ENCODE results near the gene LY9. TPM values are rescaled to one million over a fixed set of nuclear protein-coding genes. Genes with fewer than 3 reads are reported as not detected.

Gene LY9
- total RNA-seq, 2 donors from 2014 or later = 7.6 to 19.0 TPM

GRCh38 chr1:160799641-160800040, 3.7 kb downstream of the LY9 start:
- H3K4me1 Mint-ChIP-seq (ENCODE audit: low read depth) = peaks cover 92% of the 10 kb centered on the region
- H3K36me3 Mint-ChIP-seq (ENCODE audit: insufficient read depth in 2 of 2) = peaks cover 0 to 12% of the 10 kb centered on the region in 2 donors
- DNase-seq (no peak), ATAC-seq (replicated peaks in 1 of 2) (no peak)
- no peaks in the 10 kb centered on the region for H3K27me3 Mint-ChIP-seq (ENCODE audit: low read depth)
- H3K27ac Mint-ChIP-seq = peak overlapping the region; percentile 88
- peaks cover 0 to 2% of the 10 kb centered on the region in 2 donors for H3K9me3 Mint-ChIP-seq
- H3K4me3 Mint-ChIP-seq = peak overlapping the region; percentile 88 to 93

GRCh38 chr1:160800142-160800541, 4.2 kb downstream of the LY9 start:
- H3K4me3 Mint-ChIP-seq = peak overlapping the region; percentile 88 to 93
- peaks cover 92% of the 10 kb centered on the region for H3K4me1 Mint-ChIP-seq (ENCODE audit: low read depth)
- ATAC-seq (replicated peaks in 1 of 2) (peak in 1 of 2 donors; percentile 10), DNase-seq (peak; percentile 35 to 44)
- H3K27me3 Mint-ChIP-seq (ENCODE audit: low read depth) = no peaks in the 10 kb centered on the region
- H3K9me3 Mint-ChIP-seq = peaks cover 0 to 2% of the 10 kb centered on the region in 2 donors
- H3K27ac Mint-ChIP-seq = peak overlapping the region; percentile 21
- peaks cover 0 to 15% of the 10 kb centered on the region in 2 donors for H3K36me3 Mint-ChIP-seq (ENCODE audit: insufficient read depth in 2 of 2)

GRCh38 chr1:160800645-160801408, 4.9 kb downstream of the LY9 start:
- H3K27me3 Mint-ChIP-seq (ENCODE audit: low read depth) = no peaks in the 10 kb centered on the region
- ATAC-seq (replicated peaks in 1 of 2) = no peak
- H3K27ac Mint-ChIP-seq = peak overlapping the region; percentile 33
- H3K4me3 Mint-ChIP-seq = peak overlapping the region; percentile 86 to 88
- DNase-seq = peak in 1 of 2 donors; percentile 19
- H3K36me3 Mint-ChIP-seq (ENCODE audit: insufficient read depth in 2 of 2) = peaks cover 3 to 18% of the 10 kb centered on the region in 2 donors
- H3K4me1 Mint-ChIP-seq (ENCODE audit: low read depth) = peaks cover 92% of the 10 kb centered on the region
- H3K9me3 Mint-ChIP-seq = peaks cover 0 to 5% of the 10 kb centered on the region in 2 donors

- no peak overlapping the region for H3K27ac Mint-ChIP-seq
- H3K9me3 Mint-ChIP-seq = peaks cover 1 to 9% of the 10 kb centered on the region in 2 donors
- peak overlapping the region in 1 of 2 donors; percentile 88 for H3K4me3 Mint-ChIP-seq
- no peaks in the 10 kb centered on the region for H3K27me3 Mint-ChIP-seq (ENCODE audit: low read depth)
- DNase-seq (no peak), ATAC-seq (replicated peaks in 1 of 2) (no peak)
- H3K36me3 Mint-ChIP-seq (ENCODE audit: insufficient read depth in 2 of 2) = peaks cover 7 to 29% of the 10 kb centered on the region in 2 donors
- peaks cover 92% of the 10 kb centered on the region for H3K4me1 Mint-ChIP-seq (ENCODE audit: low read depth)
These were observed 6.0 kb downstream of the LY9 start for GRCh38 chr1:160801836-160802580.

- H3K4me1 Mint-ChIP-seq (ENCODE audit: low read depth) = peaks cover 76% of the 10 kb centered on the region
- DNase-seq (no peak), ATAC-seq (replicated peaks in 1 of 2) (peak; percentile 84 to 87)
- peaks cover 13 to 33% of the 10 kb centered on the region in 2 donors for H3K36me3 Mint-ChIP-seq (ENCODE audit: insufficient read depth in 2 of 2)
- H3K4me3 Mint-ChIP-seq = peak overlapping the region; percentile 10 to 32
- no peaks in the 10 kb centered on the region for H3K27me3 Mint-ChIP-seq (ENCODE audit: low read depth)
- H3K9me3 Mint-ChIP-seq = peaks cover 3 to 14% of the 10 kb centered on the region in 2 donors
- H3K27ac Mint-ChIP-seq = peak overlapping the region; percentile 7
These were observed 10.2 kb downstream of the LY9 start for GRCh38 chr1:160806109-160806665.

- Mint-ChIP-seq H3K4me1 (ENCODE audit: low read depth) (peaks cover 76% of the 10 kb centered on the region), H3K36me3 (ENCODE audit: insufficient read depth in 2 of 2) (peaks cover 13 to 35% of the 10 kb centered on the region in 2 donors), H3K27ac (peak overlapping the region; percentile 67), H3K27me3 (ENCODE audit: low read depth) (no peaks in the 10 kb centered on the region), H3K9me3 (peaks cover 3 to 14% of the 10 kb centered on the region in 2 donors), H3K4me3 (peak overlapping the region; percentile 10 to 32)
- no peak for ATAC-seq (replicated peaks in 1 of 2)
- DNase-seq = no peak
These were observed 10.8 kb downstream of the LY9 start for GRCh38 chr1:160806784-160807183.

- ATAC-seq (replicated peaks in 1 of 2) (no peak), DNase-seq (no peak)
- H3K4me3 Mint-ChIP-seq = peak overlapping the region in 1 of 2 donors; percentile 22
- H3K9me3 Mint-ChIP-seq = peaks cover 3 to 14% of the 10 kb centered on the region in 2 donors
- peak overlapping the region; percentile 67 for H3K27ac Mint-ChIP-seq
- peaks cover 81% of the 10 kb centered on the region for H3K4me1 Mint-ChIP-seq (ENCODE audit: low read depth)
- peaks cover 13 to 38% of the 10 kb centered on the region in 2 donors for H3K36me3 Mint-ChIP-seq (ENCODE audit: insufficient read depth in 2 of 2)
- H3K27me3 Mint-ChIP-seq (ENCODE audit: low read depth) = no peaks in the 10 kb centered on the region
These were observed 11.3 kb downstream of the LY9 start for GRCh38 chr1:160807247-160807646.

GRCh38 chr1:160807738-160808137, 11.8 kb downstream of the LY9 start:
- Mint-ChIP-seq H3K4me3 (no peak overlapping the region), H3K4me1 (ENCODE audit: low read depth) (peaks cover 83% of the 10 kb centered on the region)
- no peak for ATAC-seq (replicated peaks in 1 of 2)

GRCh38 chr1:160808289-160808688, 12.3 kb downstream of the LY9 start:
- DNase-seq = no peak
- H3K27ac Mint-ChIP-seq = no peak overlapping the region
- no peak for ATAC-seq (replicated peaks in 1 of 2)
- no peaks in the 10 kb centered on the region for H3K27me3 Mint-ChIP-seq (ENCODE audit: low read depth)
- H3K4me1 Mint-ChIP-seq (ENCODE audit: low read depth) = peaks cover 83% of the 10 kb centered on the region
- H3K9me3 Mint-ChIP-seq = peaks cover 3 to 14% of the 10 kb centered on the region in 2 donors
- peaks cover 13 to 36% of the 10 kb centered on the region in 2 donors for H3K36me3 Mint-ChIP-seq (ENCODE audit: insufficient read depth in 2 of 2)
- no peak overlapping the region for H3K4me3 Mint-ChIP-seq

More at GRCh38 chr1:160807738-160808137, 11.8 kb downstream of the LY9 start:
- Mint-ChIP-seq H3K27ac (no peak overlapping the region), H3K27me3 (ENCODE audit: low read depth) (no peaks in the 10 kb centered on the region), H3K9me3 (peaks cover 3 to 14% of the 10 kb centered on the region in 2 donors), H3K36me3 (ENCODE audit: insufficient read depth in 2 of 2) (peaks cover 13 to 36% of the 10 kb centered on the region in 2 donors)
- no peak for DNase-seq

- ATAC-seq (replicated peaks in 1 of 2) (no peak), DNase-seq (no peak)
- Mint-ChIP-seq H3K27ac (no peak overlapping the region), H3K4me3 (no peak overlapping the region), H3K9me3 (peaks cover 3 to 11% of the 10 kb centered on the region in 2 donors), H3K36me3 (ENCODE audit: insufficient read depth in 2 of 2) (peaks cover 12 to 22% of the 10 kb centered on the region in 2 donors), H3K27me3 (ENCODE audit: low read depth) (no peaks in the 10 kb centered on the region), H3K4me1 (ENCODE audit: low read depth) (peaks cover 67% of the 10 kb centered on the region)
These were observed 14.5 kb downstream of the LY9 start for GRCh38 chr1:160810486-160810885.

- H3K36me3 Mint-ChIP-seq (ENCODE audit: insufficient read depth in 2 of 2) = peaks cover 9 to 17% of the 10 kb centered on the region in 2 donors
- peak overlapping the region; percentile 51 for H3K27ac Mint-ChIP-seq
- no peak overlapping the region for H3K4me3 Mint-ChIP-seq
- H3K9me3 Mint-ChIP-seq = peaks cover 3 to 8% of the 10 kb centered on the region in 2 donors
- DNase-seq (no peak), ATAC-seq (replicated peaks in 1 of 2) (no peak)
- H3K27me3 Mint-ChIP-seq (ENCODE audit: low read depth) = no peaks in the 10 kb centered on the region
- H3K4me1 Mint-ChIP-seq (ENCODE audit: low read depth) = peaks cover 60% of the 10 kb centered on the region
These were observed 15.2 kb downstream of the LY9 start for GRCh38 chr1:160811147-160811546.

- H3K9me3 Mint-ChIP-seq = no peaks in the 10 kb centered on the region
- no peaks in the 10 kb centered on the region for H3K27me3 Mint-ChIP-seq (ENCODE audit: low read depth)
- no peak overlapping the region for H3K4me3 Mint-ChIP-seq
- peaks cover 42% of the 10 kb centered on the region for H3K4me1 Mint-ChIP-seq (ENCODE audit: low read depth)
- DNase-seq = peak in 1 of 2 donors; percentile 10
- H3K27ac Mint-ChIP-seq = no peak overlapping the region
- peak; percentile 98 to 99 for ATAC-seq (replicated peaks in 1 of 2)
- H3K36me3 Mint-ChIP-seq (ENCODE audit: insufficient read depth in 2 of 2) = peaks cover 0 to 5% of the 10 kb centered on the region in 2 donors
These were observed 17.2 kb downstream of the LY9 start for GRCh38 chr1:160813215-160813614.

GRCh38 chr1:160814316-160814715, 18.3 kb downstream of the LY9 start:
- H3K4me3 Mint-ChIP-seq = no peak overlapping the region
- H3K4me1 Mint-ChIP-seq (ENCODE audit: low read depth) = peaks cover 39% of the 10 kb centered on the region
- H3K9me3 Mint-ChIP-seq = no peaks in the 10 kb centered on the region
- peaks cover 0 to 5% of the 10 kb centered on the region in 2 donors for H3K36me3 Mint-ChIP-seq (ENCODE audit: insufficient read depth in 2 of 2)
- DNase-seq (no peak), ATAC-seq (replicated peaks in 1 of 2) (no peak)
- H3K27ac Mint-ChIP-seq = no peak overlapping the region
- no peaks in the 10 kb centered on the region for H3K27me3 Mint-ChIP-seq (ENCODE audit: low read depth)
